Measurements from ENCODE around the gene APLP1.

GRCh38 chr19:35830986-35831385, 37.4 kb upstream of the APLP1 start:
- TF ChIP-seq CTCF (IDR thresholded peaks at IDR 0.05) (no peak), PRDM15 (CRISPR knock-in tag; IDR thresholded peaks at IDR 0.05) (no peak), ARID4B (CRISPR knock-in tag; IDR thresholded peaks at IDR 0.05; ENCODE audit: borderline replicate concordance) (no peak), SOX15 (CRISPR knock-in tag; IDR thresholded peaks at IDR 0.05) (no peak), FOXK1 (CRISPR knock-in tag; IDR thresholded peaks at IDR 0.05) (no peak), ATF3 (CRISPR knock-in tag; conservative IDR thresholded peaks at IDR 0.05) (no peak), MAX (CRISPR knock-in tag; IDR thresholded peaks at IDR 0.05) (no peak), ZNF138 (CRISPR knock-in tag; conservative IDR thresholded peaks at IDR 0.05) (no peak)

All from WTC11 (cell line).